Right cardiac atrium (tissue), 5 donors: ENCODE data around the gene TCEAL3. TPM values are rescaled to one million over a fixed set of nuclear protein-coding genes. Genes with fewer than 3 reads are reported as not detected.
"Not testable (repeated sequence)": the region's sequence is repeated elsewhere in the genome, so short reads cannot be mapped to it uniquely, and the experiment has no call there.

Experiments
- ATAC-seq, 2 donors: fragments of 200-7000 bp; cut with Tn5 transposase; one replicate each; pipeline versions ENCODE4 v1.8.0 to v1.9.1; 2020; ENCODE audit warnings: moderate library complexity in 2 of 2, mild to moderate bottlenecking in 1 of 2
- DNase-seq, 3 donors: peaks; one replicate each; pipeline ENCODE4 v3.0.0-alpha.2; 2020
- H3K27ac ChIP-seq: one replicate; pipeline ENCODE4 v1.5.1; 2013; ENCODE audit warnings: mild to moderate bottlenecking, low read length, control low read depth, moderate library complexity
- H3K27me3 ChIP-seq: one replicate; pipeline ENCODE4 v1.6.1; 2013; ENCODE audit not compliant: control insufficient read depth, insufficient read depth
- H3K4me1 ChIP-seq: one replicate; pipeline ENCODE4 v1.6.1; 2013; ENCODE audit warnings: low read length; ENCODE audit not compliant: control insufficient read depth, insufficient read depth
- H3K4me3 ChIP-seq: one replicate; pipeline ENCODE4 v1.5.1; 2013; ENCODE audit warnings: low read length, control low read depth
- H3K9me3 ChIP-seq: one replicate; pipeline ENCODE4 v1.6.1; 2013; ENCODE audit warnings: low read length; ENCODE audit not compliant: control insufficient read depth
- WGBS: extraction: QIAGEN DNeasy Blood & Tissue Kit; methylation state at CpG from one replicate; pipeline ENCODE4 v1.1.7; 2013; 5-methylcytosine and 5-hydroxymethylcytosine counted together
- intact Hi-C, 4 donors: fragments of 100-400 bp; cut with DNase I; formaldehyde crosslinking; loops; one replicate each; pipeline versions ENCODE4 v1.11.0 to v1.14.0; 2022 to 2023
- polyA plus RNA-seq: library from polyadenylated mRNA; stranded (reverse); fragments of 200-250 nt; gene quantifications from one replicate; pipeline ENCODE4 v1.2.3, GENCODE V29; 2013
- total RNA-seq, 4 donors: library from RNA; stranded (reverse); fragmentation: NEBNext Ultra II Directional; extraction: Animal tissue kit (Norgen Biotek cat#: 25700); gene quantifications; one replicate each; pipeline ENCODE4 v1.2.1, GENCODE V29; 2021
- donor health status: healthy with polysubstance abuse.
- donor health status: DM: no; HTN: yes; CAD: no.
- donor health status: DM: no; HTN: no; CAD: no.
- donor health status: DM: no; HTN: yes; CAD: no; lungs with severe emphysema.
- donor health status: DM: yes; HTN: yes; CAD: no.

The TCEAL3 gene
- total and polyA plus RNA-seq, 5 donors = 35.4 to 71.5 (median 42.7) TPM

DNA sequence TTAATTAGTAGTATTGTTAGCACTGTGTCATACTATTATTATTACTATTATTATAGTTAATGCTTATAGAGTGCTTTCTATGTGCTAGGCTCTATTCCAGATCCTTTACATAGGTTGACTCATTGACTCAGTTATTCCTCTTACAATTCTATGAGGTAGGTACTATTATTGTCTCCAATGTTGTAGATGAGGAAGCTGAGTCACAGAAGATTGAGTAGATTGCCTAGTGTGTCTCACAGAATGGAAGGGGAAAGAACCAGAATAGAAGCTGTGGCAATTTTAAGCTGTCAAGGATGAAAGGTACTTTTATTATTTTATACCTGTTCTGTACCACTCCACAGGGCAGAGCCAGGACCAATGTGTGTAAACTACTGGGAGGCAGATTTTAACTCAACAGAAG lies 19.1 kb downstream of the TCEAL3 start:
- intact Hi-C loops = no loop called here
- no peaks in the 10 kb centered on the region for H3K9me3 ChIP-seq
- no peak overlapping the region for H3K4me3 ChIP-seq
- DNase-seq (no peak), ATAC-seq (no peak)
- no peaks in the 10 kb centered on the region for H3K27me3 ChIP-seq
- no peaks in the 10 kb centered on the region for H3K4me1 ChIP-seq
- no peak overlapping the region for H3K27ac ChIP-seq

DNA sequence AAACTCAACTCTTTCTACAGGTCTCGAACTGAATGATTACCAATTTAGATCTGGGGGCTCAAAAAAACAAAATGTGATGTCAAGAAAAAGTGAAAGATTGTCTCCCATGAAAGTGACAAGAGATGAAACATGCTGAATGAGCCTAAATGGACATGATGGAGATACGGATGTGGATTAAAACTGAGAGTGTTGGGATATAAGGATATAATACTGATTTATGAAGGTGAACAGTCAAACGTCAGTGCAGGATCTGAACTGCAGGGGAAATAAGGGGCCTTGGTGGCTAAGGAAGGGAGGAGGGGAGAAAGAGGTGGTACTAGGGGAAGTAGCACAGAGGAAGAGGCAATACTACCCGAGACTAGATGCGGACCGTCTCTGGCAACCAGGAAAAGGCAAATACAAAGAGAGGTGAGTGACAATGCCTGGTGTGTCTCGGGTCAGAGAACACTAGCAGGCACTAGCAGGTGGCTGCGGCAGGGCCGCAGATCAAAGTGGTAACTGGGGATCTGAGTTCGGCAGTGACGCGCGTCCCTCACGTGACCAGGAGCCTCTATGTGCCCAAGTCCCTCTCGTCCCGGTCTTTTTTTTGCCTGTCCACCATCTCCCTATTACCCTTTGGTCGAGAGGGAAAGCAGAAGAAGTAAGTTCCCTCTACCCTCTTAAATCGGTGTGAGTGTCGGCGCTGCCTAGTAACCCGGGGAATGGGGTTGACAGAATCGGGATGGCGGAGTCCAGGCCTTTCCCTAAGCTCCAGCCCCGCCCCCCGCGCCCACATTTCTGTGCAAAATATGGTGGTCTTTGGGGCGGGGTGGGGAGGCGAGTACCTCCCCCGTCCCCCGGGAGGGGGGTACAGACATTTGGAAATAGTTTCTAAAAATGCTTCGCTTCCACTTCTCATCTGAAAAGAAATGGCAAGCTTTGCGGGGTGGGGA lies 20.9 kb downstream of the TCEAL3 start, which contains the start of gene TCEAL1:
TCEAL1 (plus strand) TSS at position 590 of the 932 bp plus-strand sequence. CDS start 942 bp downstream, outside the sequence.
- Histone ChIP-seq H3K27me3 (no peaks in the 10 kb centered on the region), H3K9me3 (no peaks in the 10 kb centered on the region), H3K4me1 (no peaks in the 10 kb centered on the region), H3K27ac (peak within 1 kb of the TSS; percentile 94), H3K4me3 (peak within 1 kb of the TSS; percentile 86)
- ATAC-seq = peak; percentile 74 to 77
- DNase-seq = peak; percentile 66 to 86 (median 78)
- intact Hi-C loops = no loop called here
- 1% methylated on average over 32 of the region's 32 CpGs for WGBS

DNA sequence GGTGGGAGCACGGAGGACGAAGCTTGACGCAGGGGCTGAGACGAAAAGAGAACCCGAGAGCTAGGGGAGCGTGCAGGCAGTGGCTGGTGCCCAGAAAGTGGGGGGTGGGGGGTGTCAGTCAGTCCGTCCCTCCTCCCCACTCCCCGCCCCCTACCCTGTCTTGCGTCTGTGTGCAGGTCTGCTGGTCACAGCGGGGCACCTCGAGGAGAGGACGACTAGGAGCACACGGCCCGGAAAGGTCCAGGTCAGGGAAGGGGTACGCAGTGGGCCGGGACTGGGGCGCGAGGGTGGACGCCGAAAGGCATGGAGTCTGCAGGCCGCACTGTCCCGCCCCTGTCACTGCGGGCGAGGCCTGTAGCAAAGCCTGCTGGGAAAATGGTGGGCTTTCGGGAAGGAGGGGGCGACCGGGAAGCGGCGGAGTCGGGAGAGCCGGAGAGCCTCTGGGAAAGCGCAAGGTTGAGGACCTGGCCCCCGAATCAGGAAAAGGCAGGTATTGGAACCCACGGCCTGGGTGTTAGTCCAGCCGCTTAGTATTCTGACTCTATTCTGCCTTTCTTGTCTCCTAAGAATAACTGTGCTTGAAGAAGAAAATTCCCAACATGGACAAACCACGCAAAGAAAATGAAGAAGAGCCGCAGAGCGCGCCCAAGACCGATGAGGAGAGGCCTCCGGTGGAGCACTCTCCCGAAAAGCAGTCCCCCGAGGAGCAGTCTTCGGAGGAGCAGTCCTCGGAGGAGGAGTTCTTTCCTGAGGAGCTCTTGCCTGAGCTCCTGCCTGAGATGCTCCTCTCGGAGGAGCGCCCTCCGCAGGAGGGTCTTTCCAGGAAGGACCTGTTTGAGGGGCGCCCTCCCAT lies 21.8 kb downstream of the TCEAL3 start:
- no peaks in the 10 kb centered on the region for H3K27me3 ChIP-seq
- peak overlapping the region; percentile 94 for H3K27ac ChIP-seq
- H3K9me3 ChIP-seq = no peaks in the 10 kb centered on the region
- no peaks in the 10 kb centered on the region for H3K4me1 ChIP-seq
- DNase-seq = peak; percentile 69 to 85 (median 84)
- peak overlapping the region; percentile 86 for H3K4me3 ChIP-seq
- peak; percentile 95 to 96 for ATAC-seq
- WGBS = 0% methylated on average over 48 of the region's 49 CpGs
- intact Hi-C loops = loop anchor here in 2 of 4 donors (5.0 kb wide), 1 partner anchor 97 kb away; no protein-coding TSS in a partner anchor

DNA sequence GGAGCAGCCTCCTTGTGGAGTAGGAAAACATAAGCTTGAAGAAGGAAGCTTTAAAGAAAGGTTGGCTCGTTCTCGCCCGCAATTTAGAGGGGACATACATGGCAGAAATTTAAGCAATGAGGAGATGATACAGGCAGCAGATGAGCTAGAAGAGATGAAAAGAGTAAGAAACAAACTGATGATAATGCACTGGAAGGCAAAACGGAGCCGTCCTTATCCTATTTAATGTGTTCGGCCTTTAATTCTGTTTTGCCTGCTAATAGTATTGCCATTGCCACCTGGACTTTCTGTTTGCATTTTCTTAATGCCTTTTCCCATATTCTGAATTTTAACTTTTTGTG lies 22.4 kb downstream of the TCEAL3 start:
- Histone ChIP-seq H3K27me3 (no peaks in the 10 kb centered on the region), H3K4me1 (no peaks in the 10 kb centered on the region), H3K9me3 (no peaks in the 10 kb centered on the region), H3K27ac (peak overlapping the region; percentile 94), H3K4me3 (peak overlapping the region; percentile 86)
- intact Hi-C loops = loop anchor here in 2 of 4 donors (5.0 kb wide), 1 partner anchor 98 kb away; no protein-coding TSS in a partner anchor
- 8% methylated on average over 6 of the region's 6 CpGs for WGBS
- no peak for ATAC-seq
- DNase-seq = no peak

DNA sequence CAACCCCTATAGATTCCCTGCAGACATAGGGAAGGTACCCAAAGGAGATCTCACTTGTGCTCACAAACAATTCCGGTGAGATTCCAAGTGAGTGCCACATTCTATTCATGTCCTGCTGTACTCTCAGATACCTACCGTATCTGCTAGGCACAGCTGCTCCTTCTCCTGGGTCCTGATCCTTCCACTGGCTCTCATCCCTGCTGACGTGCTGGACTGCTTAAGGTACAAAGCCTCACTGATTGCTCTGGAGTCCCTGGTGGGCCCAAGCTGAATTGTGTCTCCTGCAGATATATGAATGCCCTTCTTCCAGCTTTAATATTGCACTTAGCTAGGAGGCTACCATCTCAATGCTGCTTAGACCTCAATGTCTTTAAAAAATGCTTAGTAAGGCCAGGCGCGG lies 23.4 kb downstream of the TCEAL3 start:
- DNase-seq (no peak), ATAC-seq (no peak)
- 89% methylated on average over 5 of the region's 5 CpGs for WGBS
- H3K4me3 ChIP-seq = no peak overlapping the region
- intact Hi-C loops = loop anchor here in 2 of 4 donors (5.0 kb wide), 1 partner anchor 99 kb away; no protein-coding TSS in a partner anchor
- no peaks in the 10 kb centered on the region for H3K4me1 ChIP-seq
- no peak overlapping the region for H3K27ac ChIP-seq
- H3K9me3 ChIP-seq = no peaks in the 10 kb centered on the region
- H3K27me3 ChIP-seq = no peaks in the 10 kb centered on the region

DNA sequence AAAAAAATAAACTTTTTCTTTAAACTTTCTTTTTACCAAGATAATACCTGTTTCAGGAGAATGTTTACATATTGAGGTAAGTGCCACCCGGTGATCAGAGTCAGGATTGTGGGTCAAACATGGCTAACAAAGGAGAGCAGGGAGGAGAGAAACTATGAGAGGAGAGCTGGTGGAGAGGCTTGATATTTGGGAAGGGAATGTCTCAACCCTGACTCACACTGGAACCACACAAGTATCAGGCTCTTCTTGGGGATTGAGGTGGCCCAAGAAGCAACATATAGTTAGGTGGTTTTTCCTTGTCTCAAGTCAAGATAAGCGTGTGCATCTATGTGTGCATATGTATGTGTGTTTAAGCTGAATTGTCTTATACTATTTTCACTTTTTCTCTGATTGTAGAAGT lies 27.7 kb downstream of the TCEAL3 start:
- no peaks in the 10 kb centered on the region for H3K4me1 ChIP-seq
- no peak overlapping the region for H3K27ac ChIP-seq
- no peaks in the 10 kb centered on the region for H3K27me3 ChIP-seq
- no peak overlapping the region for H3K4me3 ChIP-seq
- ATAC-seq = no peak
- H3K9me3 ChIP-seq = no peaks in the 10 kb centered on the region
- intact Hi-C loops = no loop called here
- 78% methylated on average over 2 of the region's 2 CpGs for WGBS
- DNase-seq = no peak

DNA sequence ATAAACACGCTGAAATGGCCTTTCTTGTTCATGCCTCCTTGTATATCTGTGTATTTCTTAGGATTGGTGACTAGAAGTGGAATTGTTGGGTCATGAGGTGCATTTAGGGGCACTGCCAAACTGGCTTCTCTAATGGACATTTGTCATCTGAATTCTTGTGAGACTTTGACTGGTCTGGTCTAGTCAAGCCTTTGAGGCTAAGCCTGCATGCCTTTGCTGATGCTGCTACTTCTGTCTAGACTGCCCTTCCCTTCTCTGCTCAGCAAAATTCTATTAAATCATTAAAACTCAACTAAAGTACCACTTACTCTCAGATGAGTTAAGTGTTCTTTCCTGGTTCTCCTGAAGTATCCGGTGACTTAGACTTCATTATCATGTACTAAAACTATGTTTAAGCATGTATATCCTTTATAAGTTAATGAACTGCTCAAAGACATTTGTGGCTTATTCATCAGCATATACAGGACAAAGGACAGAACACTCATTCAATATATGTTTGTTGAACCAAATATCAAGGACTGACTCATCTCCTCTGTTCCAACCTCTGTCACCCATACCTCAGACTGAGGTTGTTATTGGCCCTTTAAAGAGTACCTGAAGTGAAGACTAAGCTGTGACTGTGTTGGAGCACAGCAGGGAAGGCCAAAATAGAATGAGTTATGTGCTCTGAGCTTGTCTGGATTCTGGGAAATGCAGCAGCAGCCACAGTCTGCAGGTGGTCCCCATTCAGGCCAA lies 30.0 kb downstream of the TCEAL3 start:
- H3K9me3 ChIP-seq = no peaks in the 10 kb centered on the region
- no peaks in the 10 kb centered on the region for H3K4me1 ChIP-seq
- DNase-seq (no peak), ATAC-seq (no peak)
- H3K27ac ChIP-seq = no peak overlapping the region
- WGBS = 89% methylated on average over 2 of the region's 2 CpGs
- intact Hi-C loops = no loop called here
- H3K4me3 ChIP-seq = no peak overlapping the region
- no peaks in the 10 kb centered on the region for H3K27me3 ChIP-seq

DNA sequence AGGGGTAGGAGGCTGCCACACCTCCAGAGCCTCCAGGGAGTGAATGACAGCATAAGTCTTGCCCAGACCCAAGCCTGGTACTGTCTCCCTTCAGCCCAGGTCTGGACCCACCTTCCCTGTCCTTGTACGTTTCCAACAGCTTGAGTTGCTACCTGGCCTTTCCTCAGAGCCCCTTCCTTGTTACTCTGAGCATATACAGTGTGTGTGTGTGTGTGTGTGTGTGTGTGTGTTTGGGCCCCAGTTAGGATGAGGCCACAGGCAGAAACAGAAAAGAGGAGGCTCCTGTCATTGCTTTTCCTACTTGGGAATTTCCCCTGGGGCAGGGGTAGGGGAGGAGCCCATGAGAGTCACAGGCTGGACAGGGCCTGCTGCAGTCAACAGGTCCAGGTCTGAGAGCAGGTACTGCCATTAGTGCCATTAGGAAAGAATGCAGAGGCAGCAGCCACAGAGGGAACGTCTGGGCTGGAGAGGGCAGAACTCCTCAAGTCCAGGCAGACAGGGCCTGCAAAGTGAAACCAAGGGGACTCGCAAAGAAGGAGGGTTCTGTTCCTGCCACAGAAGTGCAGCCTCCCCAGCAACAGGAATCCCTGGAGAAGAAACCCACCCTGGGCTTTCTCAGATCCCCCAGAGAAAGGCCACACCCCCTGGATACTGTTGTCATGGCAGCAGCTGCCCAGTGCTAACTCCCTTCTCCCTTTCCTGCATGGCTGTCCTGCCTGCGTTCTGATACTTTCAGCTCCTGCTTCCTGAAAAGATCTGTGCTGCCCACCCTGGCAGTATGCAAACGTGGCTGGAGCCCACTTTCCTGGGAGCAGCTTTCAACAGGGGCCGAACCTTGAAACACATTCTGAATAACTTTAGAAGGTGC lies 30.9 kb downstream of the TCEAL3 start:
- H3K9me3 ChIP-seq, H3K4me3 ChIP-seq, ATAC-seq, H3K4me1 ChIP-seq, H3K27ac ChIP-seq, DNase-seq, intact Hi-C loops, H3K27me3 ChIP-seq: not testable (repeated sequence)
- WGBS = 36% methylated on average over 5 of the region's 6 CpGs

DNA sequence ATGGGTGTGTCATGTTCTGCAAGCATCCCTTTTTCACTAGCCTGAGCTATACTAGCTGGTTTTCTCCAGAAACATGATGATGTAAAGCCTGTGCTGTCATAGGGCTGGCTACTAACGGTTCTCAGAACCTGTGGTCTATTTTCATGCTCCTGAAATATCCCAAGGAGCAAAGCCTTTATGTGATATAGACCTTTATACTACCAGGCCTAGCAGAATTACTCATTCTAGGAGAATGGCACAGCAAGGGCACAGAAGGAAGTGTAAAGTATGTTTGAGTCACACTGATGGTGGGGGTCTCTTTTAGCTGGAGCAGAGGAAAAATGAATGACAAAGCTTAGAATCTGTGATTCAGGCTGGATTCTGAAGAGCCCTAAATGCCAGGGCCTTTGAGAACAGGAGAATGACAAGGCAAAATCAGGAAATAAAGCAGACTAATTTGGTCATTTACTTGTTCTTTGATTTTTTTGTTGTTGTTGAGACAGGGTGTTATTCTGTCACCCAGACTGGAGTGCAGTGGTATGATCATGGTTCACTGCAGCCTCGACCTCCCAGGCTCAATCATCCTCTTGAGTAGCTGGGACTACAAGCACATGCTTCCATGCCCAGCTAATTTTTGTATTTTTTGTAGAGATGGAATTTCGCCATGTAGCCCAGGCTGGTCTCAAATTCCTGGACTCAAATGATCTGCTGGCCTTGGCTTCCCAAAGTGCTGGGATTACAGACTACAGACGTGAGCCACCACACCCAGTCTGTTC lies 32.8 kb downstream of the TCEAL3 start:
- Histone ChIP-seq H3K27me3 (no peaks in the 10 kb centered on the region), H3K4me3 (no peak overlapping the region), H3K4me1 (no peaks in the 10 kb centered on the region), H3K9me3 (no peaks in the 10 kb centered on the region), H3K27ac (no peak overlapping the region)
- WGBS = 80% methylated on average over 4 of the region's 4 CpGs
- intact Hi-C loops = no loop called here
- ATAC-seq (no peak), DNase-seq (no peak)
